Measurements from ENCODE around the gene ATF7. TPM values are rescaled to one million over a fixed set of nuclear protein-coding genes. Genes with fewer than 3 reads are reported as not detected.

The ATF7 gene
- total and polyA plus RNA-seq, 2 of the 13 experiments (the other 11 are each of a cell fraction or from before 2014, with no cell fraction given): 9.6 to 16.2 TPM

DNA sequence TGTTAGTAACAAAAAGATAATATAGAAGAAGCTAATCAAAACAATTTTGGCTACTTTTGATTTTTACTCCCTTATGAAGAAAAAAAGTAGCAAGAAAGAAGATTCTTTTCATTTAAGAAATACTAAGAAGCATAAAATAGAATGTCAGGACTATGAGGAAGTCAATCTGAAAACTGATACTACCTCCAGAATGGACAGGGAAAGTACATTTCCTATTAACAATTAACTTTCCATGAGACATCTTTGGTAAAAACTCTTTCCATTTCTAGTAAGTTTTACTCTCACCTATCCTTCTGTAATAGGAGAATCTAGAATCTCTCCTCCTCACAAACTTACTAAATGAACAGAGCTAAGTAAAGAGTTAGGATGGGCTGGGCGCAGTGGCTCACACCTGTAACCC is 67.6 kb downstream of the ATF7 start:
- DNase-seq (ENCODE audit: low spot score): no peak
- Histone ChIP-seq H4K20me1 (ENCODE audit: insufficient read depth, low read length) (no peaks in the 10 kb centered on the region), H3K36me3 (replicated peaks in 1 of 2; ENCODE audit: control insufficient read depth in 1 of 2, insufficient read depth in 2 of 2, low read length in 2 of 2) (no peaks in the 10 kb centered on the region), H3K9ac (ENCODE audit: insufficient read depth, low read depth, low read length) (no peak overlapping the region), H3K4me3 (replicated peaks in 1 of 3; ENCODE audit: insufficient read depth in 1 of 3, low read depth in 2 of 3, low read length in 3 of 3) (no peak overlapping the region), H3K27me3 (ENCODE audit: control insufficient read depth in 1 of 2, insufficient read depth in 2 of 2, low read length in 2 of 2) (no peaks in the 10 kb centered on the region), H3K9me3 (ENCODE audit: low read length) (no peaks in the 10 kb centered on the region), H3K79me2 (ENCODE audit: insufficient read depth, low read length) (no peaks in the 10 kb centered on the region), H2AFZ (ENCODE audit: low read length) (no peak overlapping the region), H3K4me2 (ENCODE audit: low read depth, low read length) (no peak overlapping the region), H3K4me1 (ENCODE audit: insufficient read depth, low read length) (peaks cover 11% of the 10 kb centered on the region), H3K27ac (ENCODE audit: extremely low read length, insufficient read depth, low read length) (no peak overlapping the region)
- FAIRE-seq: no peak
- in situ Hi-C loops (cut with HindIII; ENCODE audit: extremely low pct_ligation_motif_present, low pct_unique_long_range_greater_than_20kb): no loop called here
- CTCF ChIA-PET (ENCODE audit: low intra/inter-chr PET ratio, low total read pairs): no interaction called here
- intact Hi-C loops (cut with micrococcal nuclease; ENCODE audit: unreplicated experiment): no loop called here
- BruUV-seq (replicated peaks): no TSS peak
- WGBS (ENCODE audit: low lambda C conversion rate): 91% methylated on average over 1 of the region's 1 CpG
- no peak for ATAC-seq
- POLR2A ChIA-PET: no interaction called here
- TF ChIP-seq ZNF274 (CRISPR knock-in tag; IDR thresholded peaks at IDR 0.05): no peak
- no peak for TF ChIP-seq HMGXB3 (CRISPR knock-in tag; IDR thresholded peaks at IDR 0.05; ENCODE audit: borderline replicate concordance)
- no peak for TF ChIP-seq ZNF792 (CRISPR knock-in tag; IDR thresholded peaks at IDR 0.05)
- TF ChIP-seq TCF7L2 (IDR thresholded peaks at IDR 0.05; ENCODE audit: low read depth, low read length): no peak
- TF ChIP-seq HOXA5 (CRISPR knock-in tag; IDR thresholded peaks at IDR 0.05): no peak
- TF ChIP-seq, protein P1, sequence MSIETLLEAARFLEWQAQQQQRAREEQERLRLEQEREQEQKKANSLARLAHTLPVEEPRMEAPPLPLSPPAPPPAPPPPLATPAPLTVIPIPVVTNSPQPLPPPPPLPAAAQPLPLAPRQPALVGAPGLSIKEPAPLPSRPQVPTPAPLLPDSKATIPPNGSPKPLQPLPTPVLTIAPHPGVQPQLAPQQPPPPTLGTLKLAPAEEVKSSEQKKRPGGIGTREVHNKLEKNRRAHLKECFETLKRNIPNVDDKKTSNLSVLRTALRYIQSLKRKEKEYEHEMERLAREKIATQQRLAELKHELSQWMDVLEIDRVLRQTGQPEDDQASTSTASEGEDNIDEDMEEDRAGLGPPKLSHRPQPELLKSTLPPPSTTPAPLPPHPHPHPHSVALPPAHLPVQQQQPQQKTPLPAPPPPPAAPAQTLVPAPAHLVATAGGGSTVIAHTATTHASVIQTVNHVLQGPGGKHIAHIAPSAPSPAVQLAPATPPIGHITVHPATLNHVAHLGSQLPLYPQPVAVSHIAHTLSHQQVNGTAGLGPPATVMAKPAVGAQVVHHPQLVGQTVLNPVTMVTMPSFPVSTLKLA (IDR thresholded peaks at IDR 0.05): no peak
- TF ChIP-seq GATAD2A (CRISPR knock-in tag; IDR thresholded peaks at IDR 0.05): no peak
- TF ChIP-seq ELF4 (CRISPR knock-in tag; IDR thresholded peaks at IDR 0.05; ENCODE audit: borderline replicate concordance): no peak
- TF ChIP-seq KIAA2018 (CRISPR knock-in tag; IDR thresholded peaks at IDR 0.05; ENCODE audit: borderline replicate concordance): no peak
- TF ChIP-seq ZBTB7B (CRISPR knock-in tag; IDR thresholded peaks at IDR 0.05): no peak
- TF ChIP-seq TEF (CRISPR knock-in tag; IDR thresholded peaks at IDR 0.05): no peak

Measured in HepG2 (cell line).